Measurements from ENCODE around the gene IGSF9B. TPM values are rescaled to one million over a fixed set of nuclear protein-coding genes. Genes with fewer than 3 reads are reported as not detected.

Gene IGSF9B
- total and polyA plus RNA-seq, 2 of the 13 experiments (the other 11 are each of a cell fraction or from before 2014, with no cell fraction given): not detected

DNA sequence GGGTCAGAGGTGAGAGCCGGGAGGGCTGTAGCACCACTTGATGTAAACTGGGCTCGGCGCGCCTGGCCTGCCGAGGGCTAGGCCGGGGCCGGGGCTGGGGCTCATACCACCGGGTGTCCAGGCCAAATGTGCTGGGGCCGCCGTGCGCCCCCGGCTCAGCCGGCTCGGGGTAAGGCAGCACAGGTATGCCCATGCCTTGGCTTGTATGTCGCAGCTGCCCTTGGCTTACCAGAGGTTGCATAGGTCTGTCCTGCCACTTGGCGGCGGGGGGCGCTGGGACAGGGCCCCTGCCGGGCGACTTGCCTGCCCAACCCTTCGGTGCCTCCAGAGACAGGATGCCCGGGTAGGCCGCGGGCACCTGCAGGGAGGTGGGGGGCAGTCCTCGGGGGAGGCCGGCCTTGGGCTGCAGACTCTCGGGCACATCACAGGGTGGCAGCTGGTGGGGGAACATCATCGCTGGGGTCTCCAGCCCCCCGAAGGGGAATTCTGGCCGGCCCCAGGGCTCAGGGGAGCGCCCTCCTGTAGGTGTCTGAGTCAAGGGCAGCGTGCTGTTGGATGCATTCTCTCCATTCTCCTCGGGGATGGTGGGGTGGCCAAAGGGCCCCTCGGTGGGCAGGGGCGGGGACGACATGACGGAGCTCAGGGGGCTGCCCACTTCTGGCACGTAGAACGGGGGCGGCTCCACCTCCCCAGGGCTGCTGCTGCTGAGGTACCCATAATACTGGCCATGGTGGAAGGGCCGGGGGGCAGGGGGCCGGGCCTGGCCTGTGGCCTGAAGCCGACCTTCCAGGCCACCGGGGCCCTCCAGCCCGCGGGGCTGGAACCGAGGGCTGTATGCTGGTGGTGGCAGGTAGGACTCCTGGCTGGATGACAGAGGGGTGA is 36.4 kb downstream of the IGSF9B start:
- intact Hi-C loops (cut with micrococcal nuclease; ENCODE audit: unreplicated experiment): no loop called here
- in situ Hi-C loops (cut with HindIII; ENCODE audit: extremely low pct_ligation_motif_present, low pct_unique_long_range_greater_than_20kb): no loop called here

More for the DNA sequence above, 36.4 kb downstream of the IGSF9B start:
- no peak overlapping the region for H3K9ac ChIP-seq (ENCODE audit: insufficient read depth, low read depth, low read length)
- H3K9me3 ChIP-seq (ENCODE audit: low read length): no peaks in the 10 kb centered on the region
- H3K36me3 ChIP-seq (replicated peaks in 1 of 2; ENCODE audit: control insufficient read depth in 1 of 2, insufficient read depth in 2 of 2, low read length in 2 of 2): no peaks in the 10 kb centered on the region
- no peak overlapping the region for H3K27ac ChIP-seq (ENCODE audit: extremely low read length, insufficient read depth, low read length)
- H2AFZ ChIP-seq (ENCODE audit: low read length): no peak overlapping the region
- no peak overlapping the region for H3K4me3 ChIP-seq (replicated peaks in 1 of 3; ENCODE audit: insufficient read depth in 1 of 3, low read depth in 2 of 3, low read length in 3 of 3)
- no peaks in the 10 kb centered on the region for H4K20me1 ChIP-seq (ENCODE audit: insufficient read depth, low read length)
- 57% methylated on average over 7 of the region's 47 CpGs for WGBS (ENCODE audit: low lambda C conversion rate)
- no peak overlapping the region for H3K4me2 ChIP-seq (ENCODE audit: low read depth, low read length)
- peaks cover 6 to 50% of the 10 kb centered on the region in 2 experiments; a peak in 4 of 5 replicates for H3K27me3 ChIP-seq (ENCODE audit: control insufficient read depth in 1 of 2, insufficient read depth in 2 of 2, low read length in 2 of 2)
- TF ChIP-seq NKX3-1 (CRISPR knock-in tag; IDR thresholded peaks at IDR 0.05): no peak
- no peak for TF ChIP-seq PAWR (CRISPR knock-in tag; IDR thresholded peaks at IDR 0.05; ENCODE audit: borderline replicate concordance)
- TF ChIP-seq ZNF530 (CRISPR knock-in tag; IDR thresholded peaks at IDR 0.05; ENCODE audit: low read depth): no peak
- no peak for TF ChIP-seq ZNF720 (CRISPR knock-in tag; IDR thresholded peaks at IDR 0.05)
- no peak for TF ChIP-seq ZNF75D (CRISPR knock-in tag; IDR thresholded peaks at IDR 0.05; ENCODE audit: borderline replicate concordance)
- TF ChIP-seq CHD4 (IDR thresholded peaks at IDR 0.05; ENCODE audit: borderline replicate concordance, low read length): no peak
- TF ChIP-seq HIVEP1 (CRISPR knock-in tag; IDR thresholded peaks at IDR 0.05): no peak
- TF ChIP-seq, protein P1, sequence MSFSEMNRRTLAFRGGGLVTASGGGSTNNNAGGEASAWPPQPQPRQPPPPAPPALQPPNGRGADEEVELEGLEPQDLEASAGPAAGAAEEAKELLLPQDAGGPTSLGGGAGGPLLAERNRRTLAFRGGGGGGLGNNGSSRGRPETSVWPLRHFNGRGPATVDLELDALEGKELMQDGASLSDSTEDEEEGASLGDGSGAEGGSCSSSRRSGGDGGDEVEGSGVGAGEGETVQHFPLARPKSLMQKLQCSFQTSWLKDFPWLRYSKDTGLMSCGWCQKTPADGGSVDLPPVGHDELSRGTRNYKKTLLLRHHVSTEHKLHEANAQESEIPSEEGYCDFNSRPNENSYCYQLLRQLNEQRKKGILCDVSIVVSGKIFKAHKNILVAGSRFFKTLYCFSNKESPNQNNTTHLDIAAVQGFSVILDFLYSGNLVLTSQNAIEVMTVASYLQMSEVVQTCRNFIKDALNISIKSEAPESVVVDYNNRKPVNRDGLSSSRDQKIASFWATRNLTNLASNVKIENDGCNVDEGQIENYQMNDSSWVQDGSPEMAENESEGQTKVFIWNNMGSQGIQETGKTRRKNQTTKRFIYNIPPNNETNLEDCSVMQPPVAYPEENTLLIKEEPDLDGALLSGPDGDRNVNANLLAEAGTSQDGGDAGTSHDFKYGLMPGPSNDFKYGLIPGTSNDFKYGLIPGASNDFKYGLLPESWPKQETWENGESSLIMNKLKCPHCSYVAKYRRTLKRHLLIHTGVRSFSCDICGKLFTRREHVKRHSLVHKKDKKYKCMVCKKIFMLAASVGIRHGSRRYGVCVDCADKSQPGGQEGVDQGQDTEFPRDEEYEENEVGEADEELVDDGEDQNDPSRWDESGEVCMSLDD (CRISPR knock-in tag; IDR thresholded peaks at IDR 0.05; ENCODE audit: borderline replicate concordance): no peak
- TF ChIP-seq, protein P2, sequence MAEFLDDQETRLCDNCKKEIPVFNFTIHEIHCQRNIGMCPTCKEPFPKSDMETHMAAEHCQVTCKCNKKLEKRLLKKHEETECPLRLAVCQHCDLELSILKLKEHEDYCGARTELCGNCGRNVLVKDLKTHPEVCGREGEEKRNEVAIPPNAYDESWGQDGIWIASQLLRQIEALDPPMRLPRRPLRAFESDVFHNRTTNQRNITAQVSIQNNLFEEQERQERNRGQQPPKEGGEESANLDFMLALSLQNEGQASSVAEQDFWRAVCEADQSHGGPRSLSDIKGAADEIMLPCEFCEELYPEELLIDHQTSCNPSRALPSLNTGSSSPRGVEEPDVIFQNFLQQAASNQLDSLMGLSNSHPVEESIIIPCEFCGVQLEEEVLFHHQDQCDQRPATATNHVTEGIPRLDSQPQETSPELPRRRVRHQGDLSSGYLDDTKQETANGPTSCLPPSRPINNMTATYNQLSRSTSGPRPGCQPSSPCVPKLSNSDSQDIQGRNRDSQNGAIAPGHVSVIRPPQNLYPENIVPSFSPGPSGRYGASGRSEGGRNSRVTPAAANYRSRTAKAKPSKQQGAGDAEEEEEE (CRISPR knock-in tag; IDR thresholded peaks at IDR 0.05; ENCODE audit: borderline replicate concordance): no peak
- TF ChIP-seq JUND (CRISPR knock-in tag; IDR thresholded peaks at IDR 0.05): no peak
- no peak for TF ChIP-seq ZC3H4 (CRISPR knock-in tag; IDR thresholded peaks at IDR 0.05; ENCODE audit: borderline replicate concordance)
- TF ChIP-seq REXO4 (CRISPR knock-in tag; IDR thresholded peaks at IDR 0.05; ENCODE audit: borderline replicate concordance): no peak
- BruUV-seq (replicated peaks): no TSS peak
- DNase-seq (ENCODE audit: low spot score): no peak
- ChIA-PET POLR2A (no interaction called here), CTCF (ENCODE audit: low intra/inter-chr PET ratio, low total read pairs) (no interaction called here)
- no peaks in the 10 kb centered on the region for H3K79me2 ChIP-seq (ENCODE audit: insufficient read depth, low read length)
- H3K4me1 ChIP-seq (ENCODE audit: insufficient read depth, low read length): no peaks in the 10 kb centered on the region
- ATAC-seq: peak; percentile 19; the same call in 2 of the 3 replicates
- FAIRE-seq: no peak
